Left renal cortex interstitium (tissue), 4 donors: ENCODE results near the gene PYY. TPM values are rescaled to one million over a fixed set of nuclear protein-coding genes. Genes with fewer than 3 reads are reported as not detected.
"Not testable (repeated sequence)": the region's sequence is repeated elsewhere in the genome, so short reads cannot be mapped to it uniquely, and the experiment has no call there.

ENCODE experiments used
- DNase-seq, 4 donors: peaks; one replicate each; pipeline ENCODE4 v3.0.0-alpha.2; 2013; ENCODE audit warnings: low read depth in 4 of 4, low spot score in 2 of 4, missing footprints in 1 of 4
- polyA plus RNA-seq, 4 donors: library from polyadenylated mRNA; unstranded; fragments of 120-200 nt; gene quantifications; one replicate each; pipeline ENCODE4 v1.2.1, GENCODE V29; 2013; ENCODE audit not compliant: insufficient read length in 4 of 4

Gene PYY
- polyA plus RNA-seq, 4 donors, result 0.21 to 0.33 (median 0.24) TPM

DNA sequence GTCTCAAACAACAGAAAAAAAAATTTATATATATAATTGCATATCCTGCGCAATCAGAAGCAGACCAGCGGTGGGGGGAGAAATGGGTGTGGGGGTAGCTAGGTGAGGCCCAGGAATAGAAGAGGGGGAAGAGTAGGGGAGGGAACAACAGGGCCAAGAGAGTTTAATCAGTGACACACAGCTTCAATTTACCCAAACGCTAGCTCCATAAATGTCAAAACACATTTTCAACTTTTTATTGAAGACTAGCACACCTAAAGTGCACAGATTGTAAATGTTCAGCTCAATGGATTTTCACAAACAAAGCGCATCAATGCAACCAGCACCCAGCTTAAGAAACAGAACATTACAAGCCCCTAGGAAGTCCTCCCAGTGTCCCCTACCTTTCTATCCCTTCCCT is 25.9 kb upstream of the PYY start:
- no peak for DNase-seq

DNA sequence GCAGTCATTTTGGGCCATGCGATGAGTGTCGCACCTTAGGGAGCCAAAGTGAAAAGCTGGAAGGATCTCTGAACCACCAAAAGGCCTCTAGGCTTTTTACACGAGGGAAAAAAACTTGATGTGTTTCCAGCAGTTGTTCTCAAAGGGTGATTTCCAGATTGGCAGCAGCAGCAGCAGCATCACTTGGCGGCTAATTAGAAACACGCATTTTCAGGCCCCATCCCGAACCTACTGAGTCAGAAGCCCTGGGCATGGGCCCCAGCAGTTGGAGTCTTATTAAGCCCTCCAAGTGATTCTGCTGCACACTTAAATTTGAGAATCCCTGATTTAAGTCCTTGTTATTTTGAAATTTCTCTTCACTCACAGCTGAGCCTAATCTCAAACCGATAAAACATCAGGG is 25.3 kb upstream of the PYY start:
- DNase-seq, result no peak

DNA sequence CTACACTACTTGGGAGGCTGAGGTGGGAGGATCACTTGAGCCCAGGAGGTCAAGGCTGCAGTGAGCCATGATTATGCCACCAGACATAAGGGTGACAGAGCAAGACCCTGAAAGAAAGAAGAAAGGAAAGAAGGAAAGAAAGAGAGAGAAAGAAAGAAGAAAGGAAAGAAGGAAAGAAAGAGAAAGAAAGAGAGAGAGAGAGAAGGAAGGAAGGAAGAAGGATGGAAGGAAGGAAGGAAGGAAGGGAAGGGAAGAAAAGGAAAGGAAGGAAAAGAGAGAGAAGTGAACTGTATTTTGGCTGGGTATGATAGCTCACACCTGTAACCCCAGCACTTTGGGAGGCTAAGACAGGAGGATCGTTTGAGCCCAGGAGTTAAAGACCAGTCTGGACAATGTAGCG is 24.3 kb upstream of the PYY start:
- no peak for DNase-seq

DNA sequence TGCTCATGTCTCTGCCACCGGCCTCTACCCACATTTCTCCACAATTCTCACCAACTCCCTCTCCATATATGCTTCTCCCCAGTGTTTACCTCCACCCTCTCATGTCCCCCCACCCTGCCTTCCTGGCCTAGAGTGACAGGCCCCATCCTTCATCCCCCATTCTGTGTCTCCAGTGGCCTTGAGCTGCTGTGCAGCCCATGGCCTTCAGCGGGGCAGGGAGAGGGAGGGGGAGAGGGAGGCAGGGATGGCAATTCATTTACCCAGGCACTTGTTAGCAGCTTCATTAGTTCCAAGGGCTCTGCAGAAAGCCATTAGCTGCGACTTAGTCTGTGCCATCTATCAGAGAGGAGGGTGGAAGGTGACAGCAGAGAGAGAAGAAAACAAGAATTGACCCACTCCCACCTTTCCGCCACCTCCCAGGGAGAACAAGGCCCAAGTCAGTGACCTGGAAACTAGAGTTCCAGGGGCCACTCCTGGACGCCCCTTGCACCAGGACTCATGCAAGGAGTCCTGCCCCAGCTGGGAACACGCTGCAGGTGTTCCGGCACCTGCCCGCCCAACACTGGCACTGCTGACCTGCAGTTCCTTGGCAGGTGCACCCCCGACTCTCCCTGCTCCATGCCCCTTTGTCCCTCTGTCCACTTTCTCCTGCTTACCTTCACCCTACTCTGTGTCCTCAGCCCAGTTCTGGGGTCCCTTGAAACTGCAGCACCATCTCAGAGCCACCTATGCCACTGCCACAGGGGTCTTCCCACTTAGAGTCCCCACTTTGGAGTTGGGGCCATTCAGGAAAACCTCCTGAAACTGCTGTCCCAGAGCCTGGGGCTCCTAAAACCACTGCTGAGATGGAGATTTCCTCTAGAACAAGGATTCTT is 23.5 kb upstream of the PYY start:
- DNase-seq, result no peak

DNA sequence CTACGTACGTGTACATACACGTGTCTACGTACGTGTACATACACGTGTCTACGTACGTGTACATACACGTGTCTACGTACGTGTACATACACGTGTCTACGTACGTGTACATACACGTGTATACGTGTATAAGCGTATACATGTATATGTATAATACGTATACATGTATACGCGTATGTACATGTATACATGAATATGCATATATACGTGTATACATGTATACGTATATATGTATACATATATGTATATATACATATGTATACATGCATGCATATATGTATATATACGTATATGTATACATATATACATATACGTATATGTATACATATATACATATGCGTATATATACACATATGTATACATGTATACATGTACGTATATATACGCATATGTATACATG is 22.2 kb upstream of the PYY start:
- no peak for DNase-seq

DNA sequence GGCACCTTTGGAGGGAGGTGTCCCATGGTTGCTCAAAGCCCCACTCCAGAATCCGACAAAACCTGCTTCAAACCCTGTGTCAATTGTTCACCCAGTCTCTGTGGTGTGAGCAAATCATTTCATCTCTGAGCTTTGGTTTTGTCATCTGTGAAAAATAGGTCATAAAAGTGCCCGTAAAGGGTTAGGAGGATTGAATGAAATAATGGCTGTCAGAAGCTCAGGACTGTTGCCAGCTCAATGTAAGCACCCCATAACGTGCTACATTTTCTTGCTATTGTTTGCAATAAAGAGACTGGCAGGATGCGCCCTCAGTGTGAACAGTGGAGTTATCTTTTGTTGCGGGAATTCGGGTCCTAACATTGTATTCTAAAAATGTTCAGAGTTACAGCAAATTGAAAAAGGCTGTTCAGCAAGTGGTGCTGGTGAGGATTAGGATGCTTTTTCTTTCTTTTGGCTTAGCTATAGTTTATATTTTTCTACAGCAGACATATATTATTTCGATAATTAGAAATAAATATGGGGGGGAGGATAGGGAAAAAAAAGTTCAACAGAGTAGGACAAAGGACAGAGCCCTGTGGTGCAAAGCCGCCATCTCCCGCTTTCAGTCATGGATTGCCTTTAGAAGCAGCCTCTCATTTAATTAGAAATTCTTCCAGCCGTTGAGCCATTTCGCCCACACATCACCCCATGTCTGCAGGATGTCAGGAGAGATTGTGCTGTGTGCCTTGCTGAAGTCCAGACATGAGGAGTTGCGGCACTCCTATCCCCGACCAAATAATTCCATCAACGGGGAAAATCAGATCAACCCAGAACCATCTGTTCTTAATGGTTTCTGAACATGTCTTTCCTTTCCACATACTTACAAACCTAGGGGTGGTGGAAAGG is 20.9 kb upstream of the PYY start:
- DNase-seq, result no peak

DNA sequence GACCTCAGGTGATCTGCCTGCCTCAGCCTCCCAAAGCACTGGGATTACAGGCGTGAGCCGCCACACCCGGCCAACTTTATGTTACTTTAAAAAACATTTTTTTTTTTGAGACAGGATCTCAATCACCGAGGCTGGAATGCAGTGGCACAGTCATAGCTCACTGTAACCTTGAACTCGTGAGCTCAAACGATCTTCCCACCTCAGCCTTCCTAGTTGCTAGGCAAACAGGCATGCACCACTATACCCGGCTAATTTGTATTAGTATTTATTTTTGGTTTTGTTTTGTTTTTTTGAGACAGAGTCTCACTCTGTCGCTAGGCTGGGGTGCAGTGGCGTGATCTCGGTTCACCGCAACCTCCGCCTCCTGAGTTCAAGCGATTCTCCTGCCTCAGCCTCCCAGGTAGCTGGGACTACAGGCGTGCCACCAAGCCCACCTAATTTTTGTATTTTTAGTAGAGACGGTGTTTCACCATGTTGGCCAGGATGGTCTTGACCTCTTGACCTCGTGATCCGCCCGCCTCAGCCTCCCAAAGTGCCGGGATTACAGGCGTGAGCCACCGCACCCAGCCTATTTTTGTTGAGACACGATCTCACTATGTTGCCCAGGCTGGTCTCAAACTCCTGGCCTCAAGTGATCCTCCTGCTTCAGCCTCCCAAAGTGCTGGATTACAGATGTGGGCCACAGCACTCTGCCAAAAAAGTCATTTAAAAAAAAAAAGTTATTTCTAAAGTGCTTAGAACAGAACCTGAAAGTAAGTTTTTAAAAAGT is 18.9 kb upstream of the PYY start:
- DNase-seq, result not testable (repeated sequence)

DNA sequence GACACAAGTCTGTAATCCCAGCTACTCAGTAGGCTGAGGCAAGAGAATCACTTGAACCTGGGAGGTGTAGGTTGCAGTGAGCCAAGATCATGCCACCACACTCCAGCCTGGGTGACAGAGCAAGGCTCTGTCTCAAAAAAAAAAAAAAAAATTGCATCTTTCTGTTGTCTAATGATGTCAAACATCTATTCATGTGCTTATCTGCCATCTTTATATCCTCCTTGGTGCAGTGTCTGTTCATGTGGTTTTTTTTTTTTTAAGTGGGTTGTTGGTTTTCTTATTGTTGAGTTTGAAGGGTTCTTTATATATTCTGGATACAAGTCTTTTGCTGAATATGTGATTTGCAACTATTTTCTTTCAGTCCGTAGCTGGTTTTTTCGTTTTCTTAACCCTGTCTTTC is 17.7 kb upstream of the PYY start:
- DNase-seq, result not testable (repeated sequence)

DNA sequence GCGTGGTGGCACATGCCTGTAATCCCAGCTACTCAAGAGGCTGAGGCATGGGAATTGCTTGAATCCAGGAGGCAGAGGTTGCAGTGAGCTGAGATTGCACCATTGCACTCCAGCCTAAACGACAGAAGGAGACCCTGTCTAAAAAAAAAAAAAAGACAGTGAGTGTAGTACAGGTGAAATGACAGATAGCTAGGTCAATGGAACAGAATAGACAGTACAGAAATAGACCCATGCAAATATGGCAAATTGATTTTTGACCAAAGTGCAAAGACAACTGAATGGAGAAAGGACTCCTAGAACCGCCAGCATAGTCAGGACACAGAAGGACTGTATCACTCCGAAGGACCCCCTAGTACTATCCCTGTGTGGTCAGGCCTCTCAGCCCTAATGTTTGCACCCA is 16.6 kb upstream of the PYY start:
- no peak for DNase-seq

DNA sequence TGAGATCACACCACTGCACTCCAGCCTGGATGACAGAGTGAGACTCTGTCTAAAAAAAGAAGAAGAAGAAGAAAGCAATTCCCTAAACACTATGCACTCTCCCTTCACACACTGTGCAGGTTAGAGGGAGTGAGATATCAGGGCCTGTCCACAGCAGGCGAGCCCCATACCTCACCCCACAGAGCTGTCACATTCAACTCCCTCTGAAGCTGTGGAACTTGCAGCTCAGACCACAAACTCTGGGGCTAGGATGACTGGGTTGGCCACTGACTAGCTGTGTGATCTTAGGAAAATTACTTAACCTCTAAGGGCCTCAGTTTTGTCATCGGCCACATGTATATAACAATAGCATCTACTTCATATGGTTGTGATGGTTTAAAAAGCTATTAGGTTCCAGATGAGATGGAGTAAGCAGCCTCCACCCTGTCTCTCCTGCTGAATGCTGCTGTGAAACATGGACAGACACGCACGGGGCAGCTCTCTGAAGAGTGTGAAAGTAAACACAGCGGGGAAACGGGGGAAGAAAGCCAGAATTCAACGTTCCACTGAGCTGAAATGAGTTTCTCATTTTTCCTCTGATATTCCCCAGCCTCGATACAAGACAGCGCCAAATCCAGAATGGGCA is 13.6 kb upstream of the PYY start:
- DNase-seq, result no peak

DNA sequence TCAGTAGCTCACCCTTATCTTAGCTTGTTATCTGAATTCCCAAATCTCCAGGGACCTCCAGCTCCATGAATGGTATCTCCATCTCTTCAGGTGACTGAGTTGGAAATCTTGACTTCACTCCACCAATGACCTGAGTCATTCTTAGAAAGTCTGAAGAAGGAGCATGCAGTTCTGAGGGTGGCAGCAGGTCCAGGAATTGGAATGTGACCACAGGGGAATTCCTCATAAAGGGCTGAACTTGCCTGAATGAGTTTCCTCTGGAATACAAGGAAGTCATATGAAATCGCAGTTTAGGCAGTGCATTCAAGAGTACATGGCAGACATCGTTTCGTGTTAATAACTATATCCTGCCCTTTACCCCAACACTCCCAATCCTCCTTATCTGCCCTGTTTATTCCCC is 12.5 kb upstream of the PYY start:
- DNase-seq, result no peak

DNA sequence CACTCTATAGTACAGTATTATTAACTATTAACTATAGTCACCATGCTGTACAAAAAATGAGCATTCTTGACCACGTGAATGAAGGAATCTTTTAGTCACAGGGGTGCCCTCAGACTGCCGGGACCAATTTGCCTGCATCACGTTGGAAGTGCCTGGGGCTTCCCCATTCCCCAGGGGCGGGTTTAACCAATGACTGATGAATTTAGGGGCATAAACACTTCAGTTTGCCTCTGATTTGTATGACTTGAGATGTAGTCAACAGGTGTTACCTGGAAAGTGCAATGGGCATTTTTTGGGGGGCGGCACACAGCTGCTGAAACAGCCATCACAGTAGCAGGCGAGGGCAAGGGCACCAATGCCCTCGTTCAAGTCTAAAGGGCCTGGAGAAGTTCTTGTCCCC is 8.7 kb upstream of the PYY start:
- DNase-seq, result no peak

DNA sequence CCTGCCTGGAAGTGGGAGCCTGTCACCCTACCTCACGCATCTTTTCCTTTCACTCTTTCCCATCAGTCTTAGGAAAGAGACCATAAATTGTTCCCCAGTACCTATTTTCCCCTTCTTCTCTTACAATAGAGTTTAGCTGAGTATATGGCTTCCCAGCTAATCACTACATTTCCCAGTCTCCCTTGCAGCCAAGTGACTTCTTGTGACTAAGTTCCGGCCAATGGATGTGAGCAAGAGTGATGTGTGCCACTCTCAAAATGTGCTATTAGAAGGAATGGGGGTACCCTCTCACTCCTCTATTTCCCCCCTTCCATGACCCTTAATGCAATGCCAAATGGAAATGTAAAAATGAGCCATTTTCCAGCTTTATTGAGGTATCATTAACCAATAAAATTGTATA is 8.2 kb upstream of the PYY start:
- DNase-seq, result no peak

DNA sequence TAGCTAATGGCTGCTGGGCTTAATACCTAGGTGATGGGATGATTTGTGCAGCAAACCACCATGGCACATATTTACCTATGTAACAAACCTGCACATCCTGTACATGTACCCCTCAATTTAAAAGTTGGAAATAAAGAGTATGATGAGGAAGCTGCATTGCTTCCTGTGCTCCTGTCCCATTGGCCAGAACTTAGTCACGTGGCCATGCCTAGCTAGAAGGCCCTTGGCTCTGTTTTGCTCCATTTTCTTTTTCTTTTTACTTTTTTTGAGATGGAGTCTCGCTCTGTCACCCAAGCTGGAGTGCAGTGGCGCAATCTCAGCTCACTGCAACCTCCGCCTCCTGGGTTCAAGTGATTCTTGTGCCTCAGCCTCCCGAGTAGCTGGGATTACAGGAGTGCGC is 7.6 kb upstream of the PYY start:
- not testable (repeated sequence) for DNase-seq

DNA sequence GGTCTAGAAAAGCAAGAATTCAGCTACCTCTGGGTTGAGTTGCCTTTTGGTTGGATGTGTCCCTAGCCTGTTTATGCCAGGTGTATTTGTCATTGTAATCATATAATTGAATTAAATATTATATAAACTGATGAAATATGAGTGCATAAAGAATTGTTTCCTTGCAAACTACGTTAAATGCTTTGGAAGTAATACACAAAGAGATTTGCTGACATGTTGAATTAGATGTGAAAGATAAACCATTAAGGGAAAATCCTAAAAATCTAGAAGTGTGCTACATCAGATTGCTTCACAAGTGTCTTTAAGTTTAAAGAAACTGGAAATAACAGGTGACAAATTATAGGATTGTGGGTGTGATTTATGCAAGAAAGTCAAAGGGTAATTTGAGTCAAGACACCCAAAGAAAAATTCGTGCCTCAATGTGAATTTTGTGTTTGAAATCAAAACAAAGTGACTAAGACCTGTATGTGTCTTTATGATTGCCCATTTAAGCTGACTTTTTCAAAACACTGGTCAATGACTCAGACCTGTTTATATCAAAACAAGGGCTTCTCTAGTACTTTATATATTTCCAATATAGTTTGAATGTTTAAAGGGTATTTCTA is 5.1 kb upstream of the PYY start:
- no peak for DNase-seq

DNA sequence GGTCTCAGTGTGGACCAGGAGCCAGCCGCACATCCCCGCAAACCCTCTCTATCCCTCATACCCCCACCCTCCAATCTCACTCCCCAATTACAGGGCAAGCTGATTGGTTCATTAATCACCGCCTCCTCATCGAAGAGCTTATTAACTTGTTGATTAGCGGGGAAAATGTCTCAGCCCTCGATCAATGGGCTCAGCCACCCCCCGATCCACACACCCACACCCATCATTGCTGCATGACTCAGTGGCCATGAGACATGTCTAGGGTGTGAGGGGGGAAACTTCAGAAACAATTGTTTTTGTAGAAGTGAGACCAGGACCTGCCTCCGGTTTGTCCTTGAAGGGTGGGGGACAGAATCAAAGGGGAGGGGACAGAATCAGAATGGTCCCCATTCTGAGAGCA is 2.5 kb upstream of the PYY start:
- no peak for DNase-seq

DNA sequence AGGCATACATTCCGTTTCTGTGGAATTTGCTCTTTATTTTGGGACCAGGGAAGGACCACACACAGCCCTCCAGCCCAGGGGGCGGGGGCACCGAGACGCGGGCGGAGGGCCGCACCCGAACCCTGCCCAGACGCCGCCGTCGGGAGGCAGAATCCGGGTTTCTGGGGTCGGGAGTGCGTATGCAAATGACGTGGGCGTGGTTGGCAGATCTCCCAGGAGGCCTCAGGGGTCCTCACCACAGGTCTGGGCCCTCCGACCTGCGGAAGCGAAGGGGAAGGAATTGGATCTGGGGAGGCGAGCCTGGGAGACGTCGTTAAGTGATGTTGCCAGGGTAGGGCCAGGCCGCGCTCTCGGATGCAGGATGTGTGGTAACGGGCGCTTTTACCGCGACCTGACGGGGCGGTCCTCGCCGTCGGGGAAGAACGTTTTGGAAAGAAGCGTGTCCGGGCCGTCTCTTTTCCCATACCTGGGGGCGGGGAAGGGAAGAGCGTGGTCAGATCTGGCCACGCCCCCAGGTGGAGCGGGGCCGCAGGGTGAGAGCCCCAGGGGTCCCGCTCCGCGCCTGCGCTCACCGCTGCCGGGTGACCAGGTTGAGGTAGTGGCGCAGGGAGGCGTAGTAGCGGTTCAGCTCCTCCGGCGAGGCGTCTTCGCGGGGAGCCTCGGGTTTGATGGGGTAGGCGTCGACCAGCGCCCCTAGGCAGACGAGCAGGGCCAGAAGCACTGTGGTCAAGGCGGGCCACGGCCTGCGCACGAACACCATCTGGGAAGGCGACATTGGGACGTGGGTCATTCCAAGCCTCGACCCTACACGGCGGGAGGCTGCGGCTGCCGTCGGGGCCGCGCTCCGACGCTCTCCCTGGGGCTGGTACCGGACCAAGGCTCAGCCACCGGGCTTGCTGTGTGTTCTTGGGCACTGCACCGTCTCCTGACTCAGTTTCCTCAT is 745 bp downstream of the PYY start:
- DNase-seq, result no peak

DNA sequence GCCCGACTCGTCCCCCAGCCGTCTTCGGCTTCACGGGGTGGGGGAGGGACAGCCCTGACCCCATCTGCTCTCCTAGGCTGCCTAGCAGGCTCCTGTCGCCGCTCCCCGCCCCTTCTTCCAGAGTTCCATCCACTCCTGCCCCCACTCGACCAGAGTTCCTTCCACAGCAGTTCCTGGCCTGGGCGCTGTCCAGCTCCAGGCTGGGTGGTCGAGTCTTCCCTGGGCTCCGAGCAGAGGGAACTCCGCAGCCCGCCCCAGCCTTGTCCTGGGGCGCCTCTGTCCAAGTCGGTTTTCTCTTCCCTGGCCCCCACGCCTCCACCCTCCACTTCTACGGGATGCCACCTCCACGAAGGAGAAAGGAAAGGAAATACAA is 1.4 kb downstream of the PYY start:
- no peak for DNase-seq

DNA sequence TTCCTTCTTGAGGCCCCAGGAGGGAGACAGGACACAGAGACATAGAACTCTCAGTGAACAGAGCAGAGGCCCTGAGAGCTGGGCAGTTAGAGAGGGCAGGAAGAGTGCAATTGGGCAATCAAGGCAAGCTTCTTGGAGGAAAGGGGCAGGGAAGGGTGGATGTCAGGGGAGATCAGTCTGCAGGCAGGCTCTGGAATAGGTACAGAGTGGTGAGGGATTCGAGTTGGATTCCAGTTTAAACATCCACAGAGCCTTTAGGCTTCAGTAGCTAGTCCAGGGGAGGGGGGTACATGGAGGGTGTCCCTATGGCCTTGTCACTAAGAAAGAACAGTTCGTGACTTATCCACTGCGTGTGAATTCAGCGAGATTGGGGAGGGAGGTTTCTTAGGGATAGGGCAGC is 2.0 kb downstream of the PYY start:
- DNase-seq, result no peak
